B cell (primary cell): Measurements from ENCODE around the gene RAB3IP. TPM values are rescaled to one million over a fixed set of nuclear protein-coding genes. Genes with fewer than 3 reads are reported as not detected.

Experiments
- ATAC-seq: fragments of 200-7000 bp; cut with Tn5 transposase; one replicate; pipeline ENCODE4 v1.10.0; 2021; ENCODE audit warnings: low read depth, mild to moderate bottlenecking, moderate number of reproducible peaks, moderate library complexity
- CTCF ChIA-PET: fragments of 350-600 bp; sonication (Branson Sonifier 250); formaldehyde crosslinking; loops from one replicate; lab custom pipeline; 2021; ENCODE audit warnings: antibody characterized with exemption, inconsistent platforms; lab: Charles Lee
- POLR2A ChIA-PET: fragments of 350-600 bp; sonication (Branson Sonifier 250); formaldehyde crosslinking; loops from one replicate; lab custom pipeline; 2021; ENCODE audit warnings: antibody characterized with exemption; lab: Charles Lee
- DNase-seq: peaks from one replicate; pipeline ENCODE4 v3.0.0; 2013
- H2AFZ ChIP-seq: 2 replicates; pipeline ENCODE4 v1.6.1; 2012; ENCODE audit warnings: mild to moderate bottlenecking, low read depth, low read length; ENCODE audit not compliant: insufficient read depth, poor library complexity, severe bottlenecking
- H3K27ac ChIP-seq, 2 donors: 1 replicate in 1 of 2; 2 replicates in 1 of 2; pipeline ENCODE4 v1.5.1; 2012 to 2013; ENCODE audit warnings: low read length in 2 of 2, mild to moderate bottlenecking in 2 of 2, moderate library complexity in 1 of 2
- H3K27me3 ChIP-seq, 4 experiments: fragments of 200-600 bp in 1 of 4; sonication (generic) in 1 of 4; replicated peaks in 1 of 4; 1 replicate in 2 of 4; 2 replicates in 2 of 4; pipeline versions ENCODE4 v1.6.1 to v1.7.0; 2013 to 2016; ENCODE audit warnings: low read length in 3 of 4, mild to moderate bottlenecking in 2 of 4, mixed read lengths in 1 of 4, moderate library complexity in 1 of 4; ENCODE audit not compliant: insufficient read depth in 4 of 4, control insufficient read depth in 3 of 4; ENCODE audit errors: control extremely low read depth in 1 of 4
- H3K36me3 ChIP-seq, 2 experiments: replicated peaks in 1 of 2; 1 replicate in 1 of 2; 2 replicates in 1 of 2; pipeline versions ENCODE4 v1.6.1 to v1.7.1; 2013; ENCODE audit warnings: low read length in 1 of 2; ENCODE audit not compliant: insufficient read depth in 2 of 2, control insufficient read depth in 1 of 2; ENCODE audit errors: control extremely low read depth in 1 of 2, extremely low read depth in 1 of 2
- H3K4me1 ChIP-seq, 2 donors: fragments of 200-600 bp in 1 of 2; sonication (generic) in 1 of 2; 1 replicate in 1 of 2; 2 replicates in 1 of 2; pipeline versions ENCODE4 v1.5.1 to v1.6.1; 2013 to 2017; ENCODE audit warnings: low read length in 2 of 2; ENCODE audit not compliant: control insufficient read depth in 2 of 2, insufficient read depth in 2 of 2
- H3K4me2 ChIP-seq: replicated peaks from 2 replicates; pipeline ENCODE3; 2012; ENCODE audit warnings: mild to moderate bottlenecking, low read depth, low read length; ENCODE audit not compliant: poor library complexity, severe bottlenecking
- H3K4me3 ChIP-seq, 5 experiments: fragments of 200-600 bp in 1 of 5; sonication (generic) in 1 of 5; 1 replicate in 3 of 5; 2 replicates in 2 of 5; pipeline versions ENCODE4 v1.5.1 to v1.7.0; 2011 to 2016; ENCODE audit warnings: low read length in 4 of 5, mild to moderate bottlenecking in 4 of 5, low read depth in 2 of 5, control low read depth in 1 of 5, moderate library complexity in 1 of 5; ENCODE audit not compliant: insufficient read depth in 1 of 5; ENCODE audit errors: control extremely low read depth in 1 of 5, extremely low read depth in 1 of 5
- H3K79me2 ChIP-seq: fragments of 200-600 bp; sonication (generic); one replicate; pipeline ENCODE4 v1.6.0; 2016; ENCODE audit warnings: low read length; ENCODE audit not compliant: control insufficient read depth, insufficient read depth
- H3K9ac ChIP-seq: fragments of 200-600 bp; sonication (generic); 2 replicates; pipeline ENCODE4 v1.6.1; 2017; ENCODE audit warnings: mild to moderate bottlenecking, low read length, moderate library complexity
- H3K9me3 ChIP-seq, 3 donors: one replicate each; pipeline versions ENCODE4 v1.6.1 to v1.7.1; 2013; ENCODE audit warnings: low read length in 2 of 3; ENCODE audit not compliant: control insufficient read depth in 2 of 3, insufficient read depth in 1 of 3; ENCODE audit errors: control extremely low read depth in 1 of 3
- H4K20me1 ChIP-seq: 2 replicates; pipeline ENCODE4 v1.6.0; 2012; ENCODE audit warnings: mild to moderate bottlenecking, low read length; ENCODE audit not compliant: insufficient read depth, control insufficient read depth, poor library complexity, severe bottlenecking
- H3K27ac Mint-ChIP-seq: one replicate; pipeline ENCODE4 v1.8.0; 2021; ENCODE audit warnings: mixed read lengths
- H3K27me3 Mint-ChIP-seq: one replicate; pipeline ENCODE4 v1.8.0; 2021; ENCODE audit warnings: mixed read lengths
- H3K4me1 Mint-ChIP-seq: one replicate; pipeline ENCODE4 v1.8.0; 2021; ENCODE audit warnings: mixed read lengths
- H3K4me3 Mint-ChIP-seq: one replicate; pipeline ENCODE4 v1.8.0; 2021; ENCODE audit warnings: mixed read lengths
- H3K9me3 Mint-ChIP-seq: one replicate; pipeline ENCODE4 v1.8.0; 2022; ENCODE audit warnings: mixed read lengths; ENCODE audit not compliant: insufficient read depth
- CTCF ChIP-seq: fragments of 200-600 bp; IDR thresholded peaks from one replicate; pipeline ENCODE4 v1.8.0; 2022; ENCODE audit warnings: antibody characterized with exemption, mild to moderate bottlenecking
- EZH2 ChIP-seq: IDR thresholded peaks from 2 replicates; pipeline ENCODE4 v1.6.1; 2012; ENCODE audit warnings: borderline replicate concordance, low read depth, mild to moderate bottlenecking, moderate library complexity, low read length; ENCODE audit not compliant: insufficient read depth, poor library complexity, severe bottlenecking
- WGBS: methylation state at CpG from one replicate; pipeline ENCODE4 v1.1.5; 2013; ENCODE audit warnings: missing lambda C conversion rate; ENCODE audit not compliant: insufficient coverage; 5-methylcytosine and 5-hydroxymethylcytosine counted together
- intact Hi-C: fragments of 100-400 bp; cut with micrococcal nuclease; formaldehyde crosslinking; loops from one replicate; pipeline ENCODE4 v1.10.0; 2022
- polyA plus RNA-seq: library from polyadenylated mRNA; depleted of rRNA; stranded (reverse); fragments of >200 nt; gene quantifications from 2 replicates; pipeline ENCODE4 v1.2.3, GENCODE V29; 2012
- total RNA-seq, 2 donors: library from RNA; stranded (reverse); fragments of 120-200 nt in 1 of 2; gene quantifications; 1 replicate in 1 of 2; 2 replicates in 1 of 2; pipeline versions ENCODE4 v1.2.3 to v1.2.4, GENCODE V29; 2013 to 2022

RAB3IP gene
- total and polyA plus RNA-seq, 2 donors (not counting 1 experiment from before 2014, with no cell fraction given): 11.2 to 37.9 TPM

GRCh38 chr12:69866698-69867097, 128.0 kb downstream of the RAB3IP start:
- Mint-ChIP-seq H3K4me1 (no peaks in the 10 kb centered on the region), H3K27me3 (peaks cover 12% of the 10 kb centered on the region), H3K9me3 (no peaks in the 10 kb centered on the region), H3K4me3 (no peak overlapping the region), H3K27ac (no peak overlapping the region)
- intact Hi-C loops: no loop called here
- Histone ChIP-seq H3K27me3 (no peaks in the 10 kb centered on the region), H3K4me2 (no peak overlapping the region), H3K36me3 (no peaks in the 10 kb centered on the region), H3K79me2 (no peaks in the 10 kb centered on the region), H3K9me3 (peaks cover 0 to 2% (median 0%) of the 10 kb centered on the region in 3 donors), H3K4me1 (no peaks in the 10 kb centered on the region), H3K27ac (no peak overlapping the region), H3K4me3 (no peak overlapping the region), H2AFZ (no peak overlapping the region), H3K9ac (no peak overlapping the region), H4K20me1 (no peaks in the 10 kb centered on the region)
- 92% methylated on average over 3 of the region's 4 CpGs for WGBS
- ATAC-seq (no peak), DNase-seq (no peak)
- TF ChIP-seq EZH2 (no peak), CTCF (no peak)
- ChIA-PET POLR2A (no interaction called here), CTCF (interaction anchor here (0.6 to 1.9 kb wide), 3 partner anchors 13 to 1755 kb away, joined by 3 to 5 read pairs (median 4); no protein-coding TSS in a partner anchor)

DNA sequence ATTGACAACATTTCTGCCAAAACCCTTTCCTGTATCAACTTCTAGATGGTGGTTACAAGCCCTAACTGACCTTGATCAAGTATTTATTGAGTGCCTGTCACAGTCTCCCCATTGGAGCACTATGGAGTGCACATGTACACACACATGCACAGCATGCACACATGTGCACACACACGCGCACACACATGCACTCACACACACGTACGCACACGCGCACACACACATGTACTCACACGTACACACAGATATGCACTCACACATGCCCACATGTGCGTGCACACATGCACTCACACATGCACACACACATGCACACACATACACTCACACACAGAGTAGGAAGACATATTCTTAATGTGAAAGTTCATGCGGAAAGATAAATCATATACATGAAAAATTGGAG, 130.0 kb downstream of the RAB3IP start:
- Mint-ChIP-seq H3K9me3 (no peaks in the 10 kb centered on the region), H3K27ac (no peak overlapping the region), H3K4me1 (no peaks in the 10 kb centered on the region), H3K27me3 (peaks cover 13% of the 10 kb centered on the region), H3K4me3 (no peak overlapping the region)
- Histone ChIP-seq H3K9me3 (peaks cover 0 to 2% (median 0%) of the 10 kb centered on the region in 3 donors), H2AFZ (no peak overlapping the region), H3K36me3 (no peaks in the 10 kb centered on the region), H4K20me1 (no peaks in the 10 kb centered on the region), H3K9ac (no peak overlapping the region), H3K79me2 (no peaks in the 10 kb centered on the region), H3K27me3 (no peaks in the 10 kb centered on the region), H3K27ac (no peak overlapping the region), H3K4me3 (no peak overlapping the region), H3K4me1 (no peaks in the 10 kb centered on the region), H3K4me2 (no peak overlapping the region)
- DNase-seq (no peak), ATAC-seq (no peak)
- intact Hi-C loops: no loop called here
- WGBS: 98% methylated on average over 7 of the region's 9 CpGs
- POLR2A ChIA-PET: no interaction called here
- TF ChIP-seq EZH2: no peak
- TF ChIP-seq CTCF: no peak
- CTCF ChIA-PET: no interaction called here
